GM23338 (cell line): ENCODE data around the gene CDKAL1. TPM values are rescaled to one million over a fixed set of nuclear protein-coding genes. Genes with fewer than 3 reads are reported as not detected.

Experiments used
- ATAC-seq: fragments of 200-7000 bp; cut with Tn5 transposase; 3 replicates; pipeline ENCODE4 v1.9.1; 2020
- DNase-seq: peaks from one replicate; pipeline ENCODE4 v3.0.0-alpha.2; 2015; ENCODE audit warnings: low spot score
- H2AFZ ChIP-seq: fragments of 200-600 bp; sonication (generic); 2 replicates; pipeline ENCODE4 v1.8.0; 2016; ENCODE audit warnings: antibody characterized with exemption, mild to moderate bottlenecking, moderate library complexity
- H3F3A ChIP-seq: fragments of 200-600 bp; sonication (generic); replicated peaks from 2 replicates; pipeline ENCODE4 v1.8.0; 2017; ENCODE audit warnings: antibody characterized with exemption, mixed run types, low read depth
- H3K27ac ChIP-seq: fragments of 200-600 bp; sonication (generic); 2 replicates; pipeline ENCODE4 v1.6.1; 2016; ENCODE audit warnings: low read depth
- H3K27me3 ChIP-seq: fragments of 200-600 bp; sonication (generic); 2 replicates; pipeline ENCODE4 v1.8.0; 2016; ENCODE audit warnings: mild to moderate bottlenecking, mixed run types, moderate library complexity; ENCODE audit not compliant: insufficient read depth
- H3K36me3 ChIP-seq: fragments of 200-600 bp; sonication (generic); 2 replicates; pipeline ENCODE4 v1.8.0; 2016; ENCODE audit warnings: mild to moderate bottlenecking; ENCODE audit not compliant: insufficient read depth
- H3K4me1 ChIP-seq: fragments of 200-600 bp; sonication (generic); 2 replicates; pipeline ENCODE4 v1.8.0; 2016; ENCODE audit warnings: mild to moderate bottlenecking, moderate library complexity; ENCODE audit not compliant: insufficient read depth
- H3K4me2 ChIP-seq: fragments of 200-600 bp; sonication (generic); 2 replicates; pipeline ENCODE4 v1.7.1; 2017; ENCODE audit warnings: mixed run types
- H3K4me3 ChIP-seq: fragments of 200-600 bp; sonication (generic); 2 replicates; pipeline ENCODE4 v1.6.1; 2016; ENCODE audit warnings: mixed run types
- H3K79me2 ChIP-seq: fragments of 200-600 bp; sonication (generic); replicated peaks from 2 replicates; pipeline ENCODE4 v1.8.0; 2017; ENCODE audit warnings: mild to moderate bottlenecking; ENCODE audit not compliant: insufficient read depth
- H3K9me2 ChIP-seq: fragments of 200-600 bp; sonication (generic); 2 replicates; pipeline ENCODE4 v1.8.0; 2017; ENCODE audit not compliant: insufficient read depth
- H4K20me1 ChIP-seq: fragments of 200-600 bp; sonication (generic); replicated peaks from 2 replicates; pipeline ENCODE4 v1.8.0; 2017; ENCODE audit warnings: mild to moderate bottlenecking; ENCODE audit not compliant: insufficient read depth
- H3K27ac Mint-ChIP-seq: 2 replicates; pipeline ENCODE4 v1.8.0; 2020; ENCODE audit warnings: inconsistent platforms, mild to moderate bottlenecking, moderate library complexity, mixed read lengths
- H3K27me3 Mint-ChIP-seq: 3 replicates; pipeline ENCODE4 v1.8.0; 2022; ENCODE audit warnings: low read depth, mild to moderate bottlenecking, moderate library complexity, mixed read lengths, inconsistent platforms; ENCODE audit not compliant: insufficient read depth, poor library complexity
- H3K36me3 Mint-ChIP-seq: 3 replicates; pipeline ENCODE4 v1.8.0; 2021; ENCODE audit warnings: low read depth, mild to moderate bottlenecking, inconsistent platforms, moderate library complexity, mixed read lengths
- H3K4me1 Mint-ChIP-seq: 3 replicates; pipeline ENCODE4 v1.8.0; 2020; ENCODE audit warnings: mild to moderate bottlenecking, inconsistent platforms, mixed read lengths
- H3K4me3 Mint-ChIP-seq: 3 replicates; pipeline ENCODE4 v1.8.0; 2021; ENCODE audit warnings: moderate library complexity, mild to moderate bottlenecking, inconsistent platforms, mixed read lengths
- H3K9me3 Mint-ChIP-seq: 3 replicates; pipeline ENCODE4 v1.8.0; 2020; ENCODE audit warnings: moderate library complexity, mild to moderate bottlenecking, inconsistent platforms, mixed read lengths
- CREB1 ChIP-seq: fragments of 250-450 bp; sonication (Bioruptor Pico); IDR thresholded peaks from 2 replicates; pipeline ENCODE4 v1.5.0; 2020; ENCODE audit warnings: low read depth, mild to moderate bottlenecking, moderate library complexity
- CTCF ChIP-seq, 2 experiments: fragments of 200-600 bp in 1 of 2; sonication (generic) in 1 of 2; conservative IDR thresholded peaks; 2 replicates each; pipeline versions ENCODE4 v1.5.1 to v1.6.1; 2016 to 2017; ENCODE audit warnings: antibody characterized with exemption in 2 of 2, low read depth in 2 of 2, mild to moderate bottlenecking in 2 of 2, moderate library complexity in 1 of 2
- EZH2 ChIP-seq: fragments of 200-600 bp; sonication (generic); IDR thresholded peaks from one replicate; pipeline ENCODE4 v1.8.0; 2017; ENCODE audit warnings: antibody characterized with exemption, mild to moderate bottlenecking, low read depth; ENCODE audit not compliant: unreplicated experiment
- EZH2phosphoT487 ChIP-seq: fragments of 200-600 bp; sonication (generic); IDR thresholded peaks from one replicate; pipeline ENCODE4 v1.8.1; 2018; ENCODE audit warnings: antibody characterized with exemption; ENCODE audit not compliant: unreplicated experiment
- JUNB ChIP-seq: IDR thresholded peaks from one replicate; pipeline ENCODE4 v1.6.1; 2016; ENCODE audit warnings: antibody characterized with exemption; ENCODE audit not compliant: unreplicated experiment
- NANOG ChIP-seq: IDR thresholded peaks from 2 replicates; pipeline ENCODE4 v1.6.1; 2016; ENCODE audit warnings: antibody characterized with exemption, borderline replicate concordance
- POLR2AphosphoS5 ChIP-seq: IDR thresholded peaks from 2 replicates; pipeline ENCODE4 v1.6.1; 2016; ENCODE audit warnings: antibody characterized with exemption, low read depth
- REST ChIP-seq: IDR thresholded peaks from one replicate; pipeline ENCODE4 v1.6.1; 2018; ENCODE audit warnings: antibody characterized with exemption; ENCODE audit not compliant: unreplicated experiment
- STAT1 ChIP-seq: IDR thresholded peaks from one replicate; pipeline ENCODE4 v1.6.1; 2016; ENCODE audit warnings: antibody characterized with exemption; ENCODE audit not compliant: unreplicated experiment
- ZNF114 ChIP-seq: fragments of 250-450 bp; sonication (Bioruptor Pico); IDR thresholded peaks from 2 replicates; pipeline ENCODE4 v1.5.0; 2020; ENCODE audit warnings: mild to moderate bottlenecking, moderate library complexity
- ZNF331 ChIP-seq: fragments of 250-450 bp; sonication (Bioruptor Pico); IDR thresholded peaks from 2 replicates; pipeline ENCODE4 v1.5.0; 2020; ENCODE audit warnings: low read depth, mild to moderate bottlenecking, moderate library complexity
- ZNF462 ChIP-seq: fragments of 250-450 bp; sonication (Bioruptor Pico); IDR thresholded peaks from 2 replicates; pipeline ENCODE4 v1.5.0; 2020; ENCODE audit warnings: mild to moderate bottlenecking, moderate library complexity
- polyA plus RNA-seq: library from polyadenylated mRNA; unstranded; fragments of >200 nt; fragmentation: Nextera tagmentation; extraction: Ambion mirVana; gene quantifications from 2 replicates; pipeline ENCODE4 v1.2.1, GENCODE V29; 2016
- total RNA-seq: library from RNA; depleted of rRNA; stranded (reverse); fragments of >200 nt; shearing (Covaris generic); gene quantifications from 2 replicates; pipeline ENCODE4 v1.2.3, GENCODE V29; 2014

CDKAL1 gene
- total and polyA plus RNA-seq, 2 experiments from 2014 or later = 17.8 to 35.0 TPM

- Histone ChIP-seq H3K4me2 (no peak overlapping the region), H3K36me3 (no peaks in the 10 kb centered on the region), H3K9me2 (no peaks in the 10 kb centered on the region), H3K79me2 (no peaks in the 10 kb centered on the region), H4K20me1 (no peaks in the 10 kb centered on the region), H3K27ac (no peak overlapping the region), H2AFZ (no peak overlapping the region), H3F3A (no peaks in the 10 kb centered on the region), H3K4me3 (no peak overlapping the region), H3K4me1 (no peaks in the 10 kb centered on the region), H3K27me3 (no peaks in the 10 kb centered on the region)
- TF ChIP-seq STAT1 (no peak), ZNF462 (CRISPR knock-in tag) (no peak), ZNF331 (CRISPR knock-in tag) (no peak), EZH2 (no peak), POLR2AphosphoS5 (no peak), EZH2phosphoT487 (no peak), NANOG (no peak), ZNF114 (CRISPR knock-in tag) (no peak), CTCF (conservative IDR thresholded peaks at IDR 0.05; ENCODE audit: low read depth in 2 of 2) (no peak), REST (no peak), JUNB (no peak), CREB1 (CRISPR knock-in tag) (no peak)
- no peak overlapping the region for H3K27ac Mint-ChIP-seq
- DNase-seq (no peak), ATAC-seq (no peak)
- peaks cover 10% of the 10 kb centered on the region for H3K36me3 Mint-ChIP-seq
- H3K4me3 Mint-ChIP-seq = no peak overlapping the region
- peaks cover 8% of the 10 kb centered on the region for H3K4me1 Mint-ChIP-seq
- H3K9me3 Mint-ChIP-seq = peaks cover 9% of the 10 kb centered on the region
- H3K27me3 Mint-ChIP-seq = no peaks in the 10 kb centered on the region
These were observed 359.2 kb downstream of the CDKAL1 start for GRCh38 chr6:20893412-20893811.
